Lower leg skin (tissue), 4 donors: ENCODE data around the gene ETV4. TPM values are rescaled to one million over a fixed set of nuclear protein-coding genes. Genes with fewer than 3 reads are reported as not detected.
"Not testable (repeated sequence)": the region's sequence is repeated elsewhere in the genome, so short reads cannot be mapped to it uniquely, and the experiment has no call there.

Experiments
- DNase-seq, 2 donors: peaks; one replicate each; pipeline ENCODE4 v3.0.0-alpha.2; 2019; ENCODE audit warnings: low spot score in 2 of 2
- H3K4me3 ChIP-seq: fragments of 200-600 bp; sonication (generic); 2 replicates; pipeline ENCODE4 v1.5.1; 2017; ENCODE audit warnings: mild to moderate bottlenecking, low read depth; ENCODE audit not compliant: poor library complexity, severe bottlenecking
- POLR2A ChIP-seq, 2 donors: fragments of 450-650 bp; IDR thresholded peaks; one replicate each; pipeline ENCODE4 v1.6.1; 2016 to 2017; ENCODE audit warnings: antibody characterized with exemption in 2 of 2, mild to moderate bottlenecking in 1 of 2, moderate library complexity in 1 of 2
- WGBS, 2 donors: methylation state at CpG; one replicate each; pipeline ENCODE4 v1.1.5; 2018; 5-methylcytosine and 5-hydroxymethylcytosine counted together
- intact Hi-C: fragments of 100-400 bp; cut with DNase I; formaldehyde crosslinking; loops from one replicate; pipeline ENCODE4 v1.15.0; 2023; ENCODE audit warnings: low total_unique reads
- total RNA-seq, 4 donors: library from RNA; depleted of rRNA; stranded (reverse); fragments of >200 nt; gene quantifications; one replicate each; pipeline ENCODE4 v1.1.0, GENCODE V29; 2016
- TF ChIP-seq, protein P1 (sequence below), 3 donors: fragments of 450-650 bp; IDR thresholded peaks; one replicate each; pipeline ENCODE4 v1.5.1; 2016; ENCODE audit warnings: antibody characterized with exemption in 3 of 3, mild to moderate bottlenecking in 3 of 3, moderate library complexity in 2 of 3

The ETV4 gene
- total RNA-seq, 4 donors from 2014 or later, result 3.7 to 8.8 (median 6.5) TPM

DNA sequence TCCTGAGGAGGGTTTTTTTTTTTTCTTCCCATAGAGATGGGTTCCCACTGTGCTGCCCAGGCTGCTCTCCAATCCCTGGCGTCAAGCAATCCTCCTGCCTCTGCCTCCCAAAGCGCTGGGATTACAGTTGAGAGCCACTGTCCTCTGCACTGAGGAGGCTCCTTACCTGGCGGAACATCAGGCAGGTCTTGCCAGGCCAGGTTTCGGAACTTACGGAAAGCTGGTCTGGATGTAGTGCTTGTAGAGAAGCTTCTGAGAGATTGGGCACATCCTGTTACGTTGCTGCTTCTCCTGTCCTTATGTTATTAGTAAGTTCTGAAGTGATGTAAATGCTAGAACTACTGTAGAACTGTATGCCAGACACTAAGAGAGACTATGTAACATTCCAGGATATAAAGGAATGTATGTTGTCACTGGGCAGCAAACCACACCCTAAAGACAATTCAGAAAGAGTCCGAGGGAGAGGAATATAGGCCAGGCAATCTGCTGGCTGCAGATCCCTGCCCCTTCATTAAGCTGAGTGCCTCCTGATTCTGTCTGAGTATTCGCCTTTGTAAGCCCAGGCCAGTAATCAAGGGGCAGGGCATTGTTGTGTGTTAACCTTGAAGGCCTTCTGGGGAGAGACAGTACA, 21.1 kb downstream of the ETV4 start:
- DNase-seq, result no peak
- 89% methylated on average over 8 of the region's 8 CpGs for WGBS, 2 donors
- no peak overlapping the region for H3K4me3 ChIP-seq
- intact Hi-C loops, result no loop called here
- TF ChIP-seq, protein P1, sequence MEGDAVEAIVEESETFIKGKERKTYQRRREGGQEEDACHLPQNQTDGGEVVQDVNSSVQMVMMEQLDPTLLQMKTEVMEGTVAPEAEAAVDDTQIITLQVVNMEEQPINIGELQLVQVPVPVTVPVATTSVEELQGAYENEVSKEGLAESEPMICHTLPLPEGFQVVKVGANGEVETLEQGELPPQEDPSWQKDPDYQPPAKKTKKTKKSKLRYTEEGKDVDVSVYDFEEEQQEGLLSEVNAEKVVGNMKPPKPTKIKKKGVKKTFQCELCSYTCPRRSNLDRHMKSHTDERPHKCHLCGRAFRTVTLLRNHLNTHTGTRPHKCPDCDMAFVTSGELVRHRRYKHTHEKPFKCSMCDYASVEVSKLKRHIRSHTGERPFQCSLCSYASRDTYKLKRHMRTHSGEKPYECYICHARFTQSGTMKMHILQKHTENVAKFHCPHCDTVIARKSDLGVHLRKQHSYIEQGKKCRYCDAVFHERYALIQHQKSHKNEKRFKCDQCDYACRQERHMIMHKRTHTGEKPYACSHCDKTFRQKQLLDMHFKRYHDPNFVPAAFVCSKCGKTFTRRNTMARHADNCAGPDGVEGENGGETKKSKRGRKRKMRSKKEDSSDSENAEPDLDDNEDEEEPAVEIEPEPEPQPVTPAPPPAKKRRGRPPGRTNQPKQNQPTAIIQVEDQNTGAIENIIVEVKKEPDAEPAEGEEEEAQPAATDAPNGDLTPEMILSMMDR (IDR thresholded peaks at IDR 0.05), result no peak
- TF ChIP-seq POLR2A (IDR thresholded peaks at IDR 0.05), result no peak

DNA sequence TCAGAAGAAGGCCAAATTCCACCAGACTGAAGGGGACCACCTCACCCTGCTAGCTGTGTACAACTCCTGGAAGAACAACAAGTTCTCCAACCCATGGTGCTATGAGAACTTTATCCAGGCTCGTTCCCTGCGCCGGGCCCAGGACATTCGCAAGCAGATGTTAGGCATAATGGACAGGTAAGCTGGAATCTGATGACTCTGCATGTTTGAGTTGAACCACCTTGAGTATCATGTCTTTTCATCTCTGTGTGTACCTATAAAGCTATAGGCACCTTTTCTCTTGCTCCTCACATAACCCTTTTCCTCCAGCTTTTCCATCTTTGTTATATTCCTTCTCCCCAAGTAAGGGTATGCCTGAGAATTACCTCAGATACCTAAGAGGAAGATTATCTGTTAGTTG, 24.8 kb downstream of the ETV4 start:
- peak in 1 of 2 donors; percentile 31 for DNase-seq
- WGBS, 2 donors, result 90 to 100% methylated on average over 4 of the region's 4 CpGs
- TF ChIP-seq, protein P1 (IDR thresholded peaks at IDR 0.05), result no peak
- no peak for TF ChIP-seq POLR2A (IDR thresholded peaks at IDR 0.05)
- no peak overlapping the region for H3K4me3 ChIP-seq
- intact Hi-C loops, result no loop called here

DNA sequence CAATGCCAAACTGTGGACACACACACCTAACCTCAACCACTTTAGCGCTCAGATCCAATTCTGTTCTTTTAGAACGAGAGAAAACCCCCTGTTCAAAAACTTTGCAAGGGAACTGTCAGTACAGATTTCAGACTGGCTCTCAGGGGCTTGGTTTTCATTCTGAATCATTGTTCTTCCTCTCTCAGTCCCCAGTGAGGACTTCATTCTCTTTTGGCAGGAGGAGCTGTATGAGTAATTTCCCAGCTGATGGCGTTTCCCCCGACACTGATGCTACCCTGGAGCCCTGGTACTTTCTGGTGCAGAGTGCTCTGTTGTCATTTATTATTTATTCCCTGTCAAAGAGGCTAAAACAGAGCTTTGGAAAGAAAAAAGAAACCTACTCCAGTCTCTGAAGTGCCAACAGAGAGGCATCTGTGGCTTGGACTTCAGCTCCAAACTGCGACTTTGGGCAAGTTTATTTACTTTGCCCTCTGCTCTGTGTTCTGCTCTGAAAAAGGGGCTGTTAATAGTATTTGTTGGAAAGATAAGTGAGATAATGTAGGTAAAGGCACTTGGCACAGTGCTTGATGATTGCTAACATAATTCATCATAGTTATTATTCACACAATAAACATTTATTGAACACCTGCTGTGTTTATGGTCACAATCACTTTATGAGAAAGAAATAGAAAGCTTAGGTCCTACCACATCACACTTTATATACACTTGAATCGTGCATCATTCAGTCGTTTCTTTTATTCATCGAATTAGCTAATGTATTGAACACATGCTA, 28.3 kb downstream of the ETV4 start:
- intact Hi-C loops, result no loop called here

DNA sequence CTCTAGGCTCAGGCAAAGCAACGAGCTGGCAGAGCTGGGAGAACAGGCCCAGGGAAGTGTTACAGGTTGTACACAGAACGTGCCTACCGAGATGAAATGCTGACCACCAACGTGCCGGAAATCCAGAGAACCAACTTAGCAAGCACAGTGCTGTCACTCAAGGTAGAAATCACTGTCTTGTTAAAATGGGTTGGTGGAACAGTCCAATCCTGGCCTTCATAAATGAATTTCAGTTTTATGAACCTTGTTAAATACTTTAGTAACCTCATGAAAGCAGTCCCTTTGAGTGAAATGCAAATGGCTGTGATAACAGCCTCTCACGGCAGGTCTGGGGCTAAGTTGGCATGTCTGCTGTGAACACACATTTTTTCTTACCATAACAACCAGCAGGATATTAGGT, 29.0 kb downstream of the ETV4 start:
- no peak for TF ChIP-seq POLR2A (IDR thresholded peaks at IDR 0.05)
- TF ChIP-seq, protein P1 (IDR thresholded peaks at IDR 0.05), result no peak
- WGBS, 2 donors, result 73 to 80% methylated on average over 6 of the region's 6 CpGs
- intact Hi-C loops, result no loop called here
- peak in 1 of 2 donors; percentile 1 for DNase-seq
- H3K4me3 ChIP-seq, result no peak overlapping the region

More for the DNA sequence above, 28.3 kb downstream of the ETV4 start:
- 68 to 72% methylated on average over 8 of the region's 8 CpGs for WGBS, 2 donors
- peak in 1 of 2 donors; percentile 29 for DNase-seq
- no peak overlapping the region for H3K4me3 ChIP-seq
- TF ChIP-seq, protein P1 (IDR thresholded peaks at IDR 0.05), result no peak
- TF ChIP-seq POLR2A (IDR thresholded peaks at IDR 0.05), result no peak

DNA sequence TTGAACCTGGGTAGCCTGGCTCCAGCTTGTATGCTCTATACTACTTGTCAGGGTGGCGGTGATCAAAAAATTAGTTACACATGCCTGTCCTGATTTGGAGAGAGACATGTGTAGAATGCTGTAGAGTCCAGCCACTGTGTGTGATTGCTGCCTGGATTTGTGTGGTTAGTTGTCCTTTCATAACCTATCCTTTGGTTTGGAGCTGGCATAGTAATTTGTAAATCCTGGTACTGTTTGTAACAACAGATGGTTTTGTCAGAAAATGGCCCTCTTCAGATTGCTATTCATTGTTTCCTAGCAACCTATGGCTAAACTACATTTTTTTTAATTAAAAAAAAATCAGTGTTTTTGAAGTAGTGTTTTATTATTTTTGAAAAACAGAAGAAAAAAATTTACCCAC, 30.5 kb downstream of the ETV4 start:
- TF ChIP-seq, protein P1 (IDR thresholded peaks at IDR 0.05), result no peak
- no peak for TF ChIP-seq POLR2A (IDR thresholded peaks at IDR 0.05)
- intact Hi-C loops, result no loop called here
- 88 to 94% methylated on average over 1 of the region's 1 CpG for WGBS, 2 donors
- DNase-seq, result no peak
- no peak overlapping the region for H3K4me3 ChIP-seq

DNA sequence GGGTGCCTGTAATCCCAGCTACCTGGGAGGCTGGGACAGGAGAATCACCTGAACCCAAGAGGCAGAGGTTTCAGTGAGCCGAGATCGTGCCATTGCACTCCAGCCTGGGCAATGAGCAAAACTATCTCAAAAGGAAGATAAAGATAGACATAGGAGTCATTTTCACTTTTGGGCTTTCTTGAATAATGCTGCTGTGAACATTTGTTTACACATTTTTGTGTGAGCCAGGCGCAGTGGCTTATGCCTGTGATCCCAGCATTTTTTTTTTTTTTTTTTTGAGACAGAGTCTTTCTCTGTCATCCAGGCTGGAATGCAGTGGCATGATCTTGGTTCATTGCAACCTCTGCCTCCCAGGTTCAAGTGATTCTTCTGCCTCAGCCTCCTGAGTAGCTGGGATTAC, 34.9 kb downstream of the ETV4 start:
- DNase-seq, intact Hi-C loops, H3K4me3 ChIP-seq: not testable (repeated sequence)
- WGBS, 2 donors, result 96 to 97% methylated on average over 3 of the region's 3 CpGs

DNA sequence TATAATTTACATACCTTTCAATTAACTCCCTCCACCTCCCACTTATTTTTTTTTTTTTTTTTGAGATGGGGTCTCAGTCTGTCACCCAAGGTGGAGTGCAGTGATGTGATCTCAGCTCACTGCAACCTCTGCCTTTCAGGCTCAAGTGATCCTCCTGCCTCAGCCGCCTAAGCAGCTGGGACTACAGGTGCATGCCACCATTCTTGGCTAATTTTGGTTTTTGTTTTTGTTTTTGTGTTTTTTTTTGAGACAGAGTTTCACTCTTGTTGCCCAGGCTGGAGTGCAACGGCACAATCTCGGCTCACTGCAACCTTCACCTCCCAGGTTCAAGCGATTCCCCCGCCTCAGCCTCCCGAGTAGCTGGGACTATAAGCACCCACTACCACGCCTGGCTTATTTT, 36.7 kb downstream of the ETV4 start:
- H3K4me3 ChIP-seq, intact Hi-C loops, DNase-seq: not testable (repeated sequence)
- WGBS, 2 donors, result 96 to 97% methylated on average over 7 of the region's 7 CpGs
